Measurements from ENCODE around the gene FOSB.

FOSB gene

GRCh38 chr19:45503909-45504308, 36.1 kb downstream of the FOSB start:
- H3K4me3 ChIP-seq (ENCODE audit: low read depth, low read length), result no peak overlapping the region
- in situ Hi-C loops (cut with HindIII; ENCODE audit: low sequenced_read_pairs), result no loop called here
- no peak for DNase-seq (ENCODE audit: low read depth)
- TF ChIP-seq CTCF (IDR thresholded peaks at IDR 0.05; ENCODE audit: low read depth, low read length, missing control alignments), result no peak

- TF ChIP-seq CTCF (IDR thresholded peaks at IDR 0.05; ENCODE audit: low read depth, low read length, missing control alignments), result no peak
- DNase-seq (ENCODE audit: low read depth), result no peak
- no peak overlapping the region for H3K4me3 ChIP-seq (ENCODE audit: low read depth, low read length)
- in situ Hi-C loops (cut with HindIII; ENCODE audit: low sequenced_read_pairs), result no loop called here
Measured at GRCh38 chr19:45505151-45505995, 37.6 kb downstream of the FOSB start.

- TF ChIP-seq CTCF (IDR thresholded peaks at IDR 0.05; ENCODE audit: low read depth, low read length, missing control alignments), result no peak
- in situ Hi-C loops (cut with HindIII; ENCODE audit: low sequenced_read_pairs), result no loop called here
- DNase-seq (ENCODE audit: low read depth), result no peak
- peak overlapping the region; percentile 99 for H3K4me3 ChIP-seq (ENCODE audit: low read depth, low read length)
Measured at GRCh38 chr19:45505996-45506245, 38.1 kb downstream of the FOSB start.

GRCh38 chr19:45506246-45506988, 38.6 kb downstream of the FOSB start:
- TF ChIP-seq CTCF (IDR thresholded peaks at IDR 0.05; ENCODE audit: low read depth, low read length, missing control alignments), result peak; percentile 59
- peak overlapping the region; percentile 99 for H3K4me3 ChIP-seq (ENCODE audit: low read depth, low read length)
- DNase-seq (ENCODE audit: low read depth), result peak; percentile 66
- in situ Hi-C loops (cut with HindIII; ENCODE audit: low sequenced_read_pairs), result no loop called here

- TF ChIP-seq CTCF (IDR thresholded peaks at IDR 0.05; ENCODE audit: low read depth, low read length, missing control alignments), result no peak
- peak; percentile 68 for DNase-seq (ENCODE audit: low read depth)
- in situ Hi-C loops (cut with HindIII; ENCODE audit: low sequenced_read_pairs), result no loop called here
- H3K4me3 ChIP-seq (ENCODE audit: low read depth, low read length), result peak within 1 kb of the TSS; percentile 99
Measured at GRCh38 chr19:45506989-45507871, 39.4 kb downstream of the FOSB start, which contains the start of gene VASP. Gene VASP (plus strand): TSS chr19:45507479. CDS start chr19:45507772, 293 bp downstream.

GRCh38 chr19:45507872-45508416, 40.1 kb downstream of the FOSB start:
- peak overlapping the region; percentile 99 for H3K4me3 ChIP-seq (ENCODE audit: low read depth, low read length)
- no peak for DNase-seq (ENCODE audit: low read depth)
- no peak for TF ChIP-seq CTCF (IDR thresholded peaks at IDR 0.05; ENCODE audit: low read depth, low read length, missing control alignments)
- in situ Hi-C loops (cut with HindIII; ENCODE audit: low sequenced_read_pairs), result no loop called here
